Activated CD8-positive, alpha-beta memory T cell treated with anti-CD3 and anti-CD28 coated beads for 1 hour (primary cell): ENCODE results near the gene PTPRT.
A peak's percentile ranks its signal among the peaks of the same experiment; 100 is the strongest.
"Not testable (repeated sequence)": the region's sequence is repeated elsewhere in the genome, so short reads cannot be mapped to it uniquely, and the experiment has no call there.

Source experiments
- DNase-seq, 2 donors: peaks; one replicate each; pipeline ENCODE4 v3.0.0-alpha.2; 2020; ENCODE audit warnings: low read depth in 1 of 2; ENCODE audit errors: extremely low read depth in 1 of 2

The PTPRT gene

GRCh38 chr20:43187476-43188233, 2.1 kb downstream of the PTPRT start:
- peak in 1 of 2 donors; percentile 24 for DNase-seq

- no peak for DNase-seq
These were observed 3.4 kb downstream of the PTPRT start for GRCh38 chr20:43186312-43186711.

GRCh38 chr20:43185901-43186300, 3.8 kb downstream of the PTPRT start:
- DNase-seq = no peak

GRCh38 chr20:43183536-43184070, 6.1 kb downstream of the PTPRT start:
- no peak for DNase-seq

GRCh38 chr20:43178080-43178479, 11.6 kb downstream of the PTPRT start:
- no peak for DNase-seq

GRCh38 chr20:43176726-43177125, 13.0 kb downstream of the PTPRT start:
- no peak for DNase-seq

GRCh38 chr20:43171930-43172329, 17.8 kb downstream of the PTPRT start:
- no peak for DNase-seq

GRCh38 chr20:43170771-43171170, 18.9 kb downstream of the PTPRT start:
- no peak for DNase-seq

GRCh38 chr20:43167615-43168014, 22.1 kb downstream of the PTPRT start:
- no peak for DNase-seq

GRCh38 chr20:43167021-43167420, 22.7 kb downstream of the PTPRT start:
- DNase-seq = no peak

- DNase-seq = no peak
These were observed 24.1 kb downstream of the PTPRT start for GRCh38 chr20:43165611-43166010.

- not testable (repeated sequence) for DNase-seq
These were observed 25.0 kb downstream of the PTPRT start for GRCh38 chr20:43164736-43165135.

GRCh38 chr20:43161716-43162115, 28.0 kb downstream of the PTPRT start:
- DNase-seq = no peak

- DNase-seq = no peak
These were observed 28.8 kb downstream of the PTPRT start for GRCh38 chr20:43160941-43161340.

- no peak for DNase-seq
These were observed 29.7 kb downstream of the PTPRT start for GRCh38 chr20:43159994-43160393.

- no peak for DNase-seq
These were observed 34.2 kb downstream of the PTPRT start for GRCh38 chr20:43155366-43156100.

GRCh38 chr20:43151901-43152300, 37.8 kb downstream of the PTPRT start:
- DNase-seq = no peak

- DNase-seq = no peak
These were observed 38.5 kb downstream of the PTPRT start for GRCh38 chr20:43151256-43151655.

GRCh38 chr20:43140726-43141125, 49.0 kb downstream of the PTPRT start:
- no peak for DNase-seq

GRCh38 chr20:43138061-43138770, 51.5 kb downstream of the PTPRT start:
- DNase-seq = no peak

- no peak for DNase-seq
These were observed 52.5 kb downstream of the PTPRT start for GRCh38 chr20:43137160-43137559.
